ENCODE results near the gene AQP3. TPM values are rescaled to one million over a fixed set of nuclear protein-coding genes. Genes with fewer than 3 reads are reported as not detected.

The AQP3 gene
- total and polyA plus RNA-seq, 4 donors = 43.9 to 218 (median 159) TPM

DNA sequence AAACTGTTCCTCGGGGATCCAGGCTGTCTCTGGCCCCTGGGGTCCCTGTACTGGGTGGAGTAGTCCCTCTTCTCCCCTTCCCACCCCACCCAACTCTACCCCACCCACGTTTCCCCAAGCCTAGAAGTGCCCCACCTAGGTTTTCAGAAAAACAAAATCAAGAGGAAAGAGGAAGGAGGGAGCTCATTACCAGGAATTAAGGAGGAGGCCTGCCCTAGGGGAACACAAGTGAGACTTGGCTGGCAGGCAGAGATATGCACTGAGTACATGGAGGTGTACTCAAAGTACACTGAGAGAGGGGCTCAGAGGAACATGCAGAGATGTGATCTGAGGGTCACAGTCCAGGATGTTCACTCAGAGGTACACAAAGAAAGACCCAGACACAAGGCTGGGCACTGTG lies 10.2 kb downstream of the AQP3 start:
- no peak overlapping the region for H3K9ac ChIP-seq (ENCODE audit: insufficient read depth in 1 of 2, low read length in 2 of 2)
- peaks cover 0 to 6% (median 0%) of the 10 kb centered on the region in 5 donors for H3K4me1 ChIP-seq (ENCODE audit: control insufficient read depth in 5 of 5, insufficient read depth in 5 of 5, low read length in 5 of 5)
- peaks cover 0 to 6% (median 0%) of the 10 kb centered on the region in 4 donors for H3K36me3 ChIP-seq (ENCODE audit: control insufficient read depth in 4 of 4, insufficient read depth in 4 of 4, low read length in 4 of 4)
- 35 to 45% methylated on average over 2 of the region's 2 CpGs for WGBS, 2 donors
- TF ChIP-seq CTCF (IDR thresholded peaks at IDR 0.05; ENCODE audit: control extremely low read depth, extremely low read depth) = no peak
- no peaks in the 10 kb centered on the region for H3K9me3 ChIP-seq (ENCODE audit: control insufficient read depth in 4 of 4, insufficient read depth in 3 of 4, low read length in 3 of 4)
- DNase-seq (no peak), ATAC-seq (ENCODE audit: insufficient read depth, low FRiP score) (no peak)
- H3K4me3 ChIP-seq = no peak overlapping the region
- H3K27ac ChIP-seq (ENCODE audit: low read depth in 1 of 2, low read length in 1 of 2) = no peak overlapping the region
- H3K27me3 ChIP-seq (ENCODE audit: control insufficient read depth in 3 of 3, insufficient read depth in 3 of 3, low read length in 2 of 3) = no peaks in the 10 kb centered on the region

GRCh38 chr9:33436445-33436844 lies 10.9 kb downstream of the AQP3 start:
- no peaks in the 10 kb centered on the region for H3K36me3 ChIP-seq (ENCODE audit: control insufficient read depth in 4 of 4, insufficient read depth in 4 of 4, low read length in 4 of 4)
- ATAC-seq (ENCODE audit: insufficient read depth, low FRiP score) = no peak
- H3K4me3 ChIP-seq = no peak overlapping the region
- no peaks in the 10 kb centered on the region for H3K9me3 ChIP-seq (ENCODE audit: control insufficient read depth in 4 of 4, insufficient read depth in 3 of 4, low read length in 3 of 4)
- no peak for DNase-seq
- no peak for TF ChIP-seq CTCF (IDR thresholded peaks at IDR 0.05; ENCODE audit: control extremely low read depth, extremely low read depth)
- H3K9ac ChIP-seq (ENCODE audit: insufficient read depth in 1 of 2, low read length in 2 of 2) = no peak overlapping the region
- peaks cover 0 to 6% (median 0%) of the 10 kb centered on the region in 5 donors for H3K4me1 ChIP-seq (ENCODE audit: control insufficient read depth in 5 of 5, insufficient read depth in 5 of 5, low read length in 5 of 5)
- 62 to 81% methylated on average over 8 of the region's 8 CpGs for WGBS, 2 donors
- no peaks in the 10 kb centered on the region for H3K27me3 ChIP-seq (ENCODE audit: control insufficient read depth in 3 of 3, insufficient read depth in 3 of 3, low read length in 2 of 3)
- no peak overlapping the region for H3K27ac ChIP-seq (ENCODE audit: low read depth in 1 of 2, low read length in 1 of 2)

DNA sequence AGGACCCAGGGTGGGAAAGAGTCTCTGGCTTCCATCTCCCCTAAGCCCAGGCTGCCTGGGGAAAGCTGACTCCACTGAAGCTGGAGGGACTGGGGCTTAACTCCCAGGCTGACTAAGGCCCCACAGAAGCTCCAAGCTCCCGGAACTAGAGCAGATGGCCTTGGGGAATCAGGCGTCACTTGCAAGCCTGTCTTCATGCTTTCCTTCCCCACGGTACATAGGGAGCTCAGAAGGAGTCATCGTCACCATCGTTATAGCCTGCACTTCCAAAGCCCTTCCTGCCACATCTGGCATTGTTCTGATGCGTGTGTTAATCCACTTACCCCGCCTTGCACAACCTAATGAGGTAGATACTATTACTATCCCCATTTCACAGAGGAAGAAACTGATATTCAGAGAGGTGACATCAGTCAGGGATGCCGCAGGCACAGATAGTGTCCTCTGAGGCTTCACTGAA lies 11.5 kb downstream of the AQP3 start:
- H3K9me3 ChIP-seq (ENCODE audit: control insufficient read depth in 4 of 4, insufficient read depth in 3 of 4, low read length in 3 of 4) = no peaks in the 10 kb centered on the region
- ATAC-seq (ENCODE audit: insufficient read depth, low FRiP score) (no peak), DNase-seq (no peak)
- TF ChIP-seq CTCF (IDR thresholded peaks at IDR 0.05; ENCODE audit: control extremely low read depth, extremely low read depth) = no peak
- 79 to 86% methylated on average over 8 of the region's 8 CpGs for WGBS, 2 donors
- peaks cover 0 to 6% (median 0%) of the 10 kb centered on the region in 5 donors for H3K4me1 ChIP-seq (ENCODE audit: control insufficient read depth in 5 of 5, insufficient read depth in 5 of 5, low read length in 5 of 5)
- H3K4me3 ChIP-seq = no peak overlapping the region
- H3K27me3 ChIP-seq (ENCODE audit: control insufficient read depth in 3 of 3, insufficient read depth in 3 of 3, low read length in 2 of 3) = no peaks in the 10 kb centered on the region
- peak overlapping the region in 1 of 2 donors; percentile 34 for H3K27ac ChIP-seq (ENCODE audit: low read depth in 1 of 2, low read length in 1 of 2)
- H3K9ac ChIP-seq (ENCODE audit: insufficient read depth in 1 of 2, low read length in 2 of 2) = no peak overlapping the region
- H3K36me3 ChIP-seq (ENCODE audit: control insufficient read depth in 4 of 4, insufficient read depth in 4 of 4, low read length in 4 of 4) = no peaks in the 10 kb centered on the region

Data from lung (tissue), 12 donors.